ENCODE results near the gene CDK9.
A peak's percentile ranks its signal among the peaks of the same experiment; 100 is the strongest.
"Not testable (repeated sequence)": the region's sequence is repeated elsewhere in the genome, so short reads cannot be mapped to it uniquely, and the experiment has no call there.

Gene CDK9

GRCh38 chr9:127780909-127781308 is 4.9 kb upstream of the CDK9 start:
- DNase-seq, result not testable (repeated sequence)

GRCh38 chr9:127781806-127782205 is 4.0 kb upstream of the CDK9 start:
- DNase-seq, result no peak

GRCh38 chr9:127783111-127784008 is 2.5 kb upstream of the CDK9 start:
- peak; percentile 86 for DNase-seq

GRCh38 chr9:127785023-127785932 is 556 bp upstream of the CDK9 start:
- peak; percentile 78 for DNase-seq

DNA sequence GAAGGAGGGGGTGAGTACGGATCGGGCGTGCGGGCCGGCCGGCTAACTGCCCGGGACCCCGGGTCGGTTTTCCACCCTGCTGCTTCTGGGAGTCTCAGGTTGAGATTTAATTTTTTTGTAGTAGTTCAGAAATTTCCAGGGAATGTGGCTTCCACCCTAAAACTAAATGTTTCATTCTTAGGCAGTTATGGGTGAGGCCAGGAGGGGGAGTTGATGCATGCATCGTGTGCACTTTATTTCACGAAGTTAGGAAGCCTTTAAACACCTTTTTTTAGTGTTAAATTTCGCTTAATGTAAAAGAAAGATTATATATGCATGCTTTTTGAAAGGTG is 905 bp downstream of the CDK9 start:
- DNase-seq, result no peak

DNA sequence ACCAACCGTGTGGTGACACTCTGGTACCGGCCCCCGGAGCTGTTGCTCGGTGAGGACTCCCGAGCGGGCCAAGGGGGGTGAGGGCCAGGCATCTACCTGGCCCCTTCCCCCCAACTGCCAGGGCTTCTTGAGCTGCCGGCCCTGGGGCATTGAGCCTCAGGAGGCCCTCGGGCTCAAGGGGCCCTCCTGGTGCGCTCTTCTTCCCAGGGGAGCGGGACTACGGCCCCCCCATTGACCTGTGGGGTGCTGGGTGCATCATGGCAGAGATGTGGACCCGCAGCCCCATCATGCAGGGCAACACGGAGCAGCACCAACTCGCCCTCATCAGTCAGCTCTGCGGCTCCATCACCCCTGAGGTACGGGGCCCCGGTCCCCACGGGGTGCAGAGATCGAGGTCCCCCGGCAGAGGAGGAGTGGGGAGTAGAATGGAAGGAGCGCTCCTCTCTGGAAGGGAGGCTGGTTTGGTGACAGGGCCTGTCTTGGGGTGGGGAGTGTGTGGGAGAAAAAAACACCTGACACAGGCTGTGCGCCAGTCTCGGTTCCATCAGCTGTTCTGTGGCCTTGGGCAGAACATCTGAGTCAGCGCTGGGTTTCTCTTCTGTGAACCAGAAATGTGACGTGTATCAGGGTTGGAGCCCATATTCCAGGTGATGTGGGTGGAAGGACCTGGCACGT is 2.6 kb downstream of the CDK9 start:
- no peak for DNase-seq

DNA sequence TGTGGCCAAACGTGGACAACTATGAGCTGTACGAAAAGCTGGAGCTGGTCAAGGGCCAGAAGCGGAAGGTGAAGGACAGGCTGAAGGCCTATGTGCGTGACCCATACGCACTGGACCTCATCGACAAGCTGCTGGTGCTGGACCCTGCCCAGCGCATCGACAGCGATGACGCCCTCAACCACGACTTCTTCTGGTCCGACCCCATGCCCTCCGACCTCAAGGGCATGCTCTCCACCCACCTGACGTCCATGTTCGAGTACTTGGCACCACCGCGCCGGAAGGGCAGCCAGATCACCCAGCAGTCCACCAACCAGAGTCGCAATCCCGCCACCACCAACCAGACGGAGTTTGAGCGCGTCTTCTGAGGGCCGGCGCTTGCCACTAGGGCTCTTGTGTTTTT is 3.3 kb downstream of the CDK9 start:
- no peak for DNase-seq

DNA sequence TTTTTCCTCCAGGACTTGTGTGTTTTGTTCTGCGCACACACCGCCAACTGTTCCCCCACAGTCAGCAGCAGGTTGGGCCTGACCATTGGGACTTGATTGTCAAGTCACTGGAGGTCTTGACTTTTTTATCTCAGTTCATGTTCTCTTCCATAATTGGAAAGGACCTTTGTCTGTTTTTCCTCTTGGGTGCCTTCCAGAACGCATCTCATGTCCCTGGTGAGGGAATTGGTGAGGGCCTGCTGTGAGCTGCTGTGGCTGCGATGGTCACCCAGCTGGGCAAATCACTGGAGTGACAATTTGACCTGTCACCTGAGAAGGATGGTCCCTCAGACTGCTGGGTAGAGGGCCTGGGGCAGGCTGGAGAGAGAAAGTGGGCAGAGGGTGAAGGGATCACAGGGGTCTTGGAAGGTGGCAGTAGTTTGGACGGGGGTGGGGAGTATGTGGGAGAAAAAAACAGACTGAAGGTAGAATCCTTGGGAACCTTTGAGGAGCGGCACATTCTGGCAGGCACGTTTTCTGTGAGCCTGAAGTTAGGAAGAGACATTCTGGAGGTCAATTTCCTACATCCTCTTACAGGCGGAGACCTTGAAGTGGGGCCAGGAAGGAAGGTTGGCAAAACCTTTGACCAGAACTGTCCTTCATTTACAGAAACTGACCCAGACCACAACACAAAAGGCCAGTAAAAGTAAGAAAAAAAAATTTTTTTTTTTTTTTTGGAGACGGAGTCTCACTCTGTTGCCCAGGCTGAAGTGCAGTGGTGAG is 4.4 kb downstream of the CDK9 start:
- no peak for DNase-seq

DNA sequence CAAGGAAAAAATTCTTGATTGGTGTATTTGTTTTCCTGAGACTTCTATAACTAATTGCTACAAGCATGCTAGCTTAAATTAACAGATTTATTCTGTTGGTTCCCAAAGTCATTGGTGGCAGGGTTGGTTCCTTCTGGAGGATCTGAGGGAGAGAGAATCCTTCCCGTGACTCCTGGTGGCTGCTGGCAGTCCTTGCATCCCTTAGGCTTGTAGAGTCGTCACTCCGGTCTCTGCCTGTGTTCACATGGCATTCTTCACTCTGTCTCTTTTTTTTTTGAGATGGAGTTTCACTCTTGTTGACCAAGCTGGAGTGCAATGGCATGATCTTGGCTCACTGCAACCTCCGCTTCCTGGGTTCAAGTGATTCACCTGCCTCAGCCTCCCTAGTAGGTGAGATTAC is 5.3 kb downstream of the CDK9 start:
- DNase-seq, result no peak

DNA sequence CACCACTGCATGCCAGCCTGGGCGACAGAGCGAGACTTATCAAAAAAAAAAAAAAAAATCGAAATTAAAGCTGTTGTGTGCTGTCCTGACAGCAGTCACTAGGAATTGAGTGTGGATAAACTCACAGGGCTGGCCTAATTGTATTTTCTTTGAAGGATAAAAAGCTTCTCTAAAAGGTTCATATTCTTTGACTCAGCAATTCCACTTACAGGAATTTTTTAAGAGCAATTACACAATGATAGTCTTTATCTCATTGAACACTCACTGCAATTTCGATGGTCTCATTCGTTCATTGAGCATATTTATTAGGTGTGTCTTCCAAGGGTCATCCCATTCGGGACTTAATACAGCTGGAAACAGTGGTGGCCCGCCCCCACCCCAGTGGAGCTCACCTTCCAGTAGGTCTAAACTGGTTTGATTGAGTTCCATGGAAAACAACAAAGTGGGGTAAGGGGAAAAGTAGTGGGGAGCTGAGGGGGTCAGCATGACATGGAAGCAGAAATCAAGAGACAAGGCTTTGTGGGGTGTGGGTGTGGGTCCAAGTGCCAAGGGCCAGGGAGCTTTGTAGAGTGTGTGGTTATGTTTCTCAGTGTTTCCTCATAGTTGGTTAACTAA is 6.7 kb downstream of the CDK9 start:
- DNase-seq, result no peak

- DNase-seq, result no peak
Measured at GRCh38 chr9:127793093-127793708, 7.4 kb downstream of the CDK9 start.

- no peak for DNase-seq
Measured at GRCh38 chr9:127794001-127794791, 8.4 kb downstream of the CDK9 start.

GRCh38 chr9:127796225-127796813 is 10.5 kb downstream of the CDK9 start:
- no peak for DNase-seq

GRCh38 chr9:127796852-127797370 is 11.1 kb downstream of the CDK9 start:
- DNase-seq, result no peak

GRCh38 chr9:127801955-127802575 is 16.2 kb downstream of the CDK9 start:
- no peak for DNase-seq

DNA sequence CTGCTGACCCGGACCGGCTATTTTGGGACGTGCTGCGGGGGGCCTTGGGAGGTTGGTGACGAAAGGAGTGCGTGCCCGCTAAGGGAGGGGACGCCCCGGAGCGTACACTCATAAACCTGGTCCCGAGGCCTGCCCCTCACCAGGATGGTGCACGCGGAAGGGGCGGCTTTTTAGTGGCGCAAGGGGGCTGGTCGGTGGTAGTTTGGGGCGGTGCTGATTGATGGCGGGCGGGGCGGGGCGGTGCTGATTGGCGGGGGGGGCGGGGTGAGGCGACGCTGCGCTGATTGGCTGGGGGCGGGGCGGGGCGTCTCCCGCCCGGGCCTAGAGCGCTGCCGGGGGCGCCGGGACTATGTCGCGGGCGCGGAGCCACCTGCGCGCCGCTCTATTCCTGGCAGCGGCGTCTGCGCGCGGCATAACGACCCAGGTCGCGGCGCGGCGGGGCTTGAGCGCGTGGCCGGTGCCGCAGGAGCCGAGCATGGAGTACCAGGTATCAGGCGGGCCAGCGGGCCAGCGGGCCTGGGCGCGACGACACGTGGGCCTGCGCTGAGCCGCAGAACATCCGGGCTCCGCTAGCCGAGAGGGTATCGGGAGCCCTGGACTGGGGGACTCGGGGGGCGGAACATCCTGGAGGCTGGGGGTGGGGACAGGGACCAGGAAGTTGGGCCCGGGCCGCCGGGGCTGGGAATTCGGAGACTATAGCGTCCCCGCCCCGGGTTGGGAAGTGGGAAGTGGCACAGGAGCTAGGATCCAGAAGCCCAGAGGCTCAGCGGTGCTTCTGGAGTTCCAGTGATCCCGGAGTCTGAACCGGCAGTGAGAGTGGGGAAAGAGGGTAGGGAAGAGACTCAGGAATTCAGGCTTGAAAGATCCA is 17.0 kb downstream of the CDK9 start, which contains the start of gene FPGS:
FPGS (plus strand) TSS at position 307 of the 868 bp plus-strand sequence; CDS start at position 350, 43 bp downstream.
- DNase-seq, result peak; percentile 79

DNA sequence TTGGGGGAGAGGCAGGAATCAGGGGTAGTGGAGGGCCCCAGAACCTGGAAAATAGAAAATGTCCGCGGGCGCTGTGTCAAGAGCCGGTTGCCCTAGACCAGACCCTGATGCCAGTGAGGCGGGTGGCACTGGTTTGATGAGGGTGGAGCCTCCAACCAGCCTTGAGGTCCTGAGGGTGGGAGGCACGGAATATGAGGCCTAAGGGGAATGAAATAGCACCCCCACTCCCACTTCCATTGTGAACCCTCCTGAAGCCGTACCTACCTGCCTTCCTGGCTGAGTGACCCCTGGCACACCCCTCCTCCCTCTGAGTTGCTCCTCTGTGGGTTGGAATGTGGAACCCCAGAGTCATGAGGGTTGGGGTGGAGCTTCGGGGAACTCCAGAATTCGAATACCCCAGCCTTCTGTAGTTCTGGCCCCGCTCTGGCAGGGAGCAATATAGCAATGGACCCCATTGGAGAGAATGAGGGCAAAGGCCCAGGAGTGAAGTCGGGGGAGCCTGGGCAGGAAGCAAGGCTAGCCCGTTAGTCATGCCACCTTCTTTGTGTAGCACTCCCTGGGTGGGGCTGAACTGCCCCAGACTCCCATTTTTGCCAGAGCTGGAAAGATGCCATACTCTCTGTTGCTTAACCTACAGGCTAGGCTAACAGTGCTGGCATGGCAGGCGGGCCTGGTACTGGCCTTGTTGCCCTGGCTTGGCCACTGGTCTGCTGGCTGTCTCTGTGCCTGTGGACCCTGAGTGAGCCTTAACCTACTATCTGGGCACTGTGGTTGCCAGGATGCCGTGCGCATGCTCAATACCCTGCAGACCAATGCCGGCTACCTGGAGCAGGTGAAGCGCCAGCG is 17.9 kb downstream of the CDK9 start:
- no peak for DNase-seq
